Smooth muscle cell of the brain vasculature (primary cell): ENCODE results near the gene LRRC4C.

Source experiments
- DNase-seq: peaks from one replicate; pipeline ENCODE4 v3.0.0-alpha.2; 2012; ENCODE audit warnings: low read depth, low spot score

Gene LRRC4C

GRCh38 chr11:40292721-40293508 is 1166.5 kb downstream of the LRRC4C start:
- DNase-seq, result no peak

GRCh38 chr11:40291741-40292140 is 1167.7 kb downstream of the LRRC4C start:
- DNase-seq, result no peak

GRCh38 chr11:40291329-40291728 is 1168.1 kb downstream of the LRRC4C start:
- DNase-seq, result no peak

- no peak for DNase-seq
These were observed 1169.3 kb downstream of the LRRC4C start for GRCh38 chr11:40290171-40290631.

- no peak for DNase-seq
These were observed 1170.1 kb downstream of the LRRC4C start for GRCh38 chr11:40289370-40289769.

- DNase-seq, result no peak
These were observed 1171.3 kb downstream of the LRRC4C start for GRCh38 chr11:40287916-40288803.

- no peak for DNase-seq
These were observed 1173.3 kb downstream of the LRRC4C start for GRCh38 chr11:40286137-40286536.

GRCh38 chr11:40285558-40285957 is 1173.9 kb downstream of the LRRC4C start:
- DNase-seq, result no peak

- no peak for DNase-seq
These were observed 1178.3 kb downstream of the LRRC4C start for GRCh38 chr11:40281052-40281580.

- DNase-seq, result no peak
These were observed 1179.0 kb downstream of the LRRC4C start for GRCh38 chr11:40280159-40281051.

- DNase-seq, result no peak
These were observed 1182.5 kb downstream of the LRRC4C start for GRCh38 chr11:40276960-40277359.

- no peak for DNase-seq
These were observed 1185.4 kb downstream of the LRRC4C start for GRCh38 chr11:40274017-40274416.

GRCh38 chr11:40273192-40273732 is 1186.2 kb downstream of the LRRC4C start:
- DNase-seq, result no peak

- no peak for DNase-seq
These were observed 1188.1 kb downstream of the LRRC4C start for GRCh38 chr11:40271361-40271760.

- DNase-seq, result no peak
These were observed 1189.6 kb downstream of the LRRC4C start for GRCh38 chr11:40269865-40270264.

GRCh38 chr11:40268551-40268950 is 1190.9 kb downstream of the LRRC4C start:
- no peak for DNase-seq

GRCh38 chr11:40255457-40255856 is 1204.0 kb downstream of the LRRC4C start:
- no peak for DNase-seq

GRCh38 chr11:40253166-40253565 is 1206.3 kb downstream of the LRRC4C start:
- DNase-seq, result no peak

GRCh38 chr11:40252236-40252635 is 1207.2 kb downstream of the LRRC4C start:
- DNase-seq, result no peak

GRCh38 chr11:40246983-40247382 is 1212.5 kb downstream of the LRRC4C start:
- no peak for DNase-seq

- no peak for DNase-seq
These were observed 1217.9 kb downstream of the LRRC4C start for GRCh38 chr11:40241524-40242051.
